GM10248 (cell line): ENCODE results near the gene PPP2R5A.

Experiments
- CTCF ChIA-PET: fragments of 300-600 bp; sonication (Branson Sonifier 250); formaldehyde crosslinking; extraction: SDS; loops from one replicate; lab custom pipeline; 2021; ENCODE audit warnings: antibody characterized with exemption; lab: Yijun Ruan, JAX
- POLR2A ChIA-PET: fragments of 350-650 bp; sonication (Branson Sonifier 250); formaldehyde crosslinking; extraction: SDS; loops from one replicate; lab custom pipeline; 2020; ENCODE audit warnings: antibody characterized with exemption; lab: Yijun Ruan, JAX
- DNase-seq: peaks from one replicate; pipeline ENCODE4 v3.0.0; 2012; ENCODE audit errors: extremely low spot score
- CTCF ChIP-seq: IDR thresholded peaks from 2 replicates; pipeline ENCODE4 v1.5.1; 2012; ENCODE audit warnings: mild to moderate bottlenecking, low read depth; ENCODE audit errors: extremely low read depth, missing control alignments, control extremely low read depth

The PPP2R5A gene

GRCh38 chr1:212284744-212285684 lies at the start of gene PPP2R5A:
PPP2R5A (plus strand) TSS chr1:212285410; CDS start chr1:212286111, 701 bp downstream.
- ChIA-PET POLR2A (interaction anchor here (0.6 to 1.1 kb wide), 4 partner anchors 53 to 324 kb away, joined by 3 to 5 read pairs (median 3); partner anchors contain the start of gene ATF3), CTCF (interaction anchor here (0.6 to 1.4 kb wide), 12 partner anchors 10 to 604 kb away, joined by 3 to 7 read pairs (median 3); partner anchors contain the start of genes DTL and INTS7)
- TF ChIP-seq CTCF = peak; percentile 39
- DNase-seq = peak; percentile 97

- no peak for TF ChIP-seq CTCF
- ChIA-PET CTCF (interaction anchor here (1.0 to 2.1 kb wide), 9 partner anchors 10 to 222 kb away, joined by 3 to 5 read pairs (median 3); partner anchors contain the start of genes DTL and INTS7), POLR2A (no interaction called here)
- no peak for DNase-seq
Measured at GRCh38 chr1:212235857-212236256, 49.4 kb upstream of the PPP2R5A start.

- DNase-seq = no peak
- TF ChIP-seq CTCF = no peak
- ChIA-PET CTCF (interaction anchor here (1.0 to 2.1 kb wide), 8 partner anchors 11 to 221 kb away, joined by 3 to 5 read pairs (median 3); partner anchors contain the start of genes DTL and INTS7), POLR2A (interaction anchor here (1.4 kb wide), 1 partner anchor 19 kb away, joined by 3 read pairs; no protein-coding TSS in a partner anchor)
Measured at GRCh38 chr1:212236664-212237220, 48.5 kb upstream of the PPP2R5A start.

DNA sequence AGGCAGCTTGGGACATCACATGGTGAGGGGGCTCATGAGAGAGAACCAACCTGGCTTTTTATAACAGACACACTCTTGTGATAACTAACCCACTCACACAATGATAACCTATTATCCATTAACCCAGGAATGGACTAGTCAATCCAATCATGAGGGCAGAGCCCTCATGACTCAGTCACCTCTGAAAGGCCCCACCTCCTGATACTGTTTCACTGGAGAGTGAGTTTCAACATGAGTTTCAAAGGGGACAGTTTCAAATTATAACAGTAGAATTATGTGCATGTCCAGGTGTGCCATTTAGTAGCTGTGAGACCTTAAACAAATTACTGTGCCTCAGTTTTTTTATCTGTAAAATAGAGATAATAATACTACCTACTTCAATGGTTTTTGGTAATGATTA lies 47.6 kb upstream of the PPP2R5A start:
- CTCF ChIA-PET = interaction anchor here (0.8 to 1.3 kb wide), 5 partner anchors 19 to 539 kb away, joined by 3 to 5 read pairs (median 3); no protein-coding TSS in a partner anchor
- POLR2A ChIA-PET = interaction anchor here (1.4 kb wide), 1 partner anchor 18 kb away, joined by 3 read pairs; no protein-coding TSS in a partner anchor
- TF ChIP-seq CTCF = no peak
- DNase-seq = peak; percentile 45

DNA sequence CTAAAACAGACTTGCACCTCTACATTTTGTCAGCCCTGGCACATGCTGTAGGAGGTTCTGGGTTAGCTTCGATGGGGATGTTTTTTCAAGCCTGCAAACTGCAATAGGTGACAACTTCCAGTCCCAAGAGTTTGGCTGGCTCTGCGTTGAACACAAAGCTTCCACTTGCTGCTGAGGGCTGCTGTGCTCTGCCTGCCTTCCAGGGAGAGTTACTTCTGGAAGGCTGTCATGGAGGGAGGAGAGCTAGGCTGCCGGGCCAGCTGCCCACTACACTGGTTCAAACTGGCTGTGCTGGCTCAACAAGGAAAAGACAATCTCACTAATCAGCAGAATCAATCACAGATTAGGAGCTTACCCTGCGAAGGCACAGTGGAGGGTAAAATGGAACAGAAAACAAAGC lies 46.7 kb upstream of the PPP2R5A start:
- POLR2A ChIA-PET = no interaction called here
- CTCF ChIA-PET = interaction anchor here (0.8 to 1.3 kb wide), 4 partner anchors 32 to 540 kb away, joined by 3 to 5 read pairs (median 3); no protein-coding TSS in a partner anchor
- no peak for TF ChIP-seq CTCF
- DNase-seq = no peak

DNA sequence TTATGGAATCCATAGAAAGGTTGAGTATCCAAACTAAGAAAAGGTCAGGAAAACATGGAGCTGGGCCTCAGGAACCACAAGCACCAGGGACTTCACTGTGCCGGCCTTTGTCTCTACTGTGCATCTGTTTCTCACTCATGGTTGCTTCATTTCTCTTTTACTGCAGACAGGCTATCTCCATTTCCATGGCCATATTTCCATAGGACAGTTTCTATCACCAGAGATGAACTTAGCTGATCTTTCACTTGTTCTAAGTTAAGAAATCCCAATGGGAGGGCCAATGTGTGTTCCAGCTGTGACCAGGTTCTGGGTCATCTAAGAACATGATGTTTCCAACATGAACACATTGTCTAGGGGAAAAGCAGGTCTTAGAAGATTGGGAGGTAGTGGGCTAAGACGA lies 43.7 kb upstream of the PPP2R5A start:
- ChIA-PET POLR2A (no interaction called here), CTCF (interaction anchor here (1.0 kb wide), 1 partner anchor 50 kb away, joined by 3 read pairs; no protein-coding TSS in a partner anchor)
- TF ChIP-seq CTCF = no peak
- no peak for DNase-seq
